Effector CD8-positive, alpha-beta T cell (primary cell): ENCODE measurements around the gene SUSD2.

Experiments used
- DNase-seq: peaks from one replicate; lab custom pipeline; 2025; lab: John Stamatoyannopoulos, UW

SUSD2 gene

GRCh38 chr22:24153959-24154358, 27.3 kb upstream of the SUSD2 start:
- DNase-seq: no peak

- no peak for DNase-seq
Observed at GRCh38 chr22:24154826-24155225, 26.5 kb upstream of the SUSD2 start.

DNA sequence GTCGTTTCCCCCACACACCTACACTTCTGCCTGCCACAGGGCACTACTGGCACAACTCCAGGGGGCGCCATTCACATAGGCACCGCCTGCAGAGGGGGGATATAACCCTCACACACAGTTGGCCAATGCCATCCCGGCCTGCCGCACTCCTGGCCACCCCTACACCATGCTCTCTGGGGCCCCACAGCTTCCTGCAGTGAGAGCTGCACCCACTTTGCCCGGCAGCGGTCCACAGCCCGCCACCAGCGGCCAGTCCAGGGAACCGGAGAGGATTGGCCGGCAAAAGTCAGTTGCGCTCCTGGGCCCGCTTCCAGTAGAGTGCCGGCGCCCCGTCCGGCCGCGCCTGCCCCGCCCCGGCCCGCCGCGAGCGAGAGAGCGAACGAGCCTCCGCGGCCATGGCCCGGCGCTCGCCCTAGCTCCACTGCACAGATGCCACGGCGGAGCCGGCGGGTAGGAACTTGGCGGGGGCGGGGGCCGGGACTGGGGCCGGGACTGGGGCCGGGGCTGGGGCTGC, 25.6 kb upstream of the SUSD2 start:
- DNase-seq: peak; percentile 49

GRCh38 chr22:24156141-24156912, 25.0 kb upstream of the SUSD2 start:
- peak; percentile 49 for DNase-seq

DNA sequence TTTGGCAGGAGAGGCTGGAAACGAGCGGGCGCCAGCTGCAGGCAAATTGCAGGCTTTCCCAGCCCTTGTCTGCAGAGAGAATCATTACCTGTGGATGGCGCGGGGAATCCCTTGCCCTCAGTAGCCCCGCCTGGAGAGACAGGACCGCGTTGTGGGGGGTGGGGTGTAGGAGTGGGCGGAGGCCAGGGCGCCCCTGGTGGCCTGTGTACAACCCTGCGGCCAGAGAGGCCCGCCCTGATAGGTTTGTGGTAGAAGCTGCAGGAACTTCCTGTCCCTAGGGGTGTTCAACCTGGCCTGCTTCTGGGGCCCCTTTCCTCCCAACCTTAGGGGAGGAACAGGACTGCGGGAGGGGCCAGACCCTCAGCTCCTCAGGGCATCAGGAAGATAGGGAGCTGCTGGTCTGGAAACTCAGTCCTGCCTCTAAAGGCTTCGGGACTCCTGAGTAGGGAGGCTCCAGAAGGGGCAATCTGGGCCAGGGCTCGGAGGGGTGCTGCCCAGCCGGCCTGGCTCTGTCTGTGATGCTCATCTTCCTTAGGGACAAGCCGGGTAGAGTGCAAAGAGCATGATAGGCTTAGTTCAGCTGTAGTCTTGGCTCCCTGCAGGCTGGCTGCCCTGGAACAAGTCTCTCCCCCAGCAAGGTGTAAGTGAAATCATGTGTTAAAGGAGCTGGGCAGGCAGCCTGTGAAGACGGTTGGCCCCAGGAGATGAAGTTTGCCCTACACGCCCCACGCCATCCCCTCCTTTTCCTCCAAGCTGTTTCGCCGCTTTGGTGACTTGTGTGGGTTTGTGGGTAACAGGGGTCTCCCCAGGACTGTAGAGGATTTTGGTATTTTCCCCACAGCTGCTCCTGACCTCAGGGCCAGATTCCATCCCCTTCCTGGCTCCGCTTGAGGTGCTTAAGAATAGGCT, 24.1 kb upstream of the SUSD2 start:
- DNase-seq: peak; percentile 77

- no peak for DNase-seq
Observed at GRCh38 chr22:24157822-24158135, 23.5 kb upstream of the SUSD2 start.

- DNase-seq: no peak
Observed at GRCh38 chr22:24159650-24160049, 21.6 kb upstream of the SUSD2 start.

GRCh38 chr22:24160546-24160945, 20.7 kb upstream of the SUSD2 start:
- DNase-seq: no peak

DNA sequence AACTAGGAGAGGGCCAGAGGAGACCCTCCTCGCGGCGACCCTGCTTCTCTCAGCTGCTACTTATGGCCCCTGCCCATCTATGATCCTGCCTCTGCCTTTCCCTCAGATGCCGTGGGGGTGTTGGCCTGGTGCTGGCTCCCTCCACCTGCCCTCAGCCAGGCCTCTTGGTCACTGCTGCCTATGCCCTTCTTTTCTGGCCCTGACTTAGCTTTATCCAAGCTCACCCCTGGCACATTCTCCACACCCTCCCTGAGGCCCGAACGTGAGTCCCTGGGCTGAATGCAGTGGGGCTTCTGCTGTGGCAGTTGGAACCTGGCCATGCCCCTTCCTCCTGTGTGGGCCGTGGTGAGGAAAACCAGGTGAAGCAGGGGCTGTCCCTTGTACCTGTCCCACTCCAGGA, 19.8 kb upstream of the SUSD2 start:
- no peak for DNase-seq

GRCh38 chr22:24161909-24162308, 19.4 kb upstream of the SUSD2 start:
- DNase-seq: no peak

DNA sequence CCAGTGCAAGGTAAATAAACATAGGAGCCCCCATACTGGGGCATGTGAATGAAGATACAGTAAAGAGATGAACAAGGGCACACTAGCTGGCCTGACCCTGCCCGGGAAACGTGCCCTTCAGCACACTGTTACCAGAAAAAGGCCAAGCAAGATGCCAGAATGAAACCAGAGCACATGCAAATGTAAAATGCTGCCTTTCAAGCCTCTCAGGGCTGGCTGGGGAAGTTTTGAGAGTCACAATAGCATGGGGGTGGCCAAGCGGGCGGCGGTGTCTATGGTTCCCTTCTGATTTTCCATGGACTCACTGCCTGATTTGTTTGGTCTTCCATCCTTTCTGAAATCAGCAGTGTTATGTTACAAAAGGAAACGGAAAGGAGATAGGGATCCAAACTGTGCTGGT, 18.9 kb upstream of the SUSD2 start:
- DNase-seq: no peak

GRCh38 chr22:24164243-24164642, 17.0 kb upstream of the SUSD2 start:
- no peak for DNase-seq

DNA sequence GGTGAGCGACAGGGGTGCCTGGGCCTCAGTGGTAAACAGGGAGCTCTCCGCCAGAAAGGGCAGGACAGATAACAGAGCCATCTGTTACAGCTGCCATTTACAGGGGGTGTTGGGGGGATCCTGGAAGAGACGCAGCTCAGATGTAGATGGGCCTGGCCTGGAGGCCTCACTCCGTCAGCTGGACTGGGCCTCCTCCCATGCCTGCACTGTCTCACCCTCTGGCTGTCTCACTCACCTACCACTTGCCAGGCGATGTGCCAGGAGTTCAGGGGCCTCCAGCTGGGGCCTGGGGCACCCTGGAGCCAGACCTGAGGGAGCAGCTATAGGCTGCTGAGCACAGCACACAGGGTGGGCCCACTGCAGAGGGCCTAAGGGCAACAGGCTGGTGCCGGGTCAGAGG, 16.3 kb upstream of the SUSD2 start:
- DNase-seq: no peak

DNA sequence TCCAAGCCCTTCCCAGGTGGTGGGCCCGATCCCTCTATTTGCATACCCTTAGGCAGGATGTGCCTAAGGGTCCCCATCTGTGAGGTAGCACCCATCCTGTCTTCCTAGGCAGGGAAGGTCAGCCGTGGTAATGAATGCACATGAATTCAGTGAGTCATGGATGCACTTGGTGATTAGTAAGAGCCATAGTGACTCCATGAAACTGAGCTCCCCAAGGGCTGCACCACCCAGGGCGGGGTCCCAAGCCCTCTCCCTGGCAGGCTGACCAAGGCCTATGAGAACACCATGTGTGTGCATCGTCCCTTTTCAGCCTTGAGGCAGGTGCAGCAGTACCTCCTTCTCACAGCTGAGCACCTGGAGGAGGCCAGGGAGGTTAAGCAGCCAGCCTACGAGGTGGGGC, 15.6 kb upstream of the SUSD2 start:
- no peak for DNase-seq

DNA sequence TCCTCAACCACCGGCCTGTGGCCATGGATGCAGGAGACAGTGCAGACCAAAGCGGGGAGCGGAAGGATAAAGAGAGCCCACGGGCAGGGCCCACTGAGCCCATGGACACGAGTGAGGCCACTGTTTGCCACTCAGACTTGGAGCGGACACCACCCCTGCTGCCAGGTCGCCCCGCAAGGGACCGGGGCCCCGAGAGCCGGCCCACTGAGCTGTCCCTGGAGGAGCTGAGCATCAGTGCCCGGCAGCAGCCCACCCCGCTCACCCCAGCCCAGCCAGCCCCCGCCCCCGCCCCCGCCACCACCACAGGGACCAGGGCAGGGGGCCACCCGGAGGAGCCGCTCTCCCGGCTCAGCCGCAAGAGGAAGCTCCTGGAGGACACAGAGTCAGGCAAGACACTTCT, 14.5 kb upstream of the SUSD2 start:
- DNase-seq: no peak

DNA sequence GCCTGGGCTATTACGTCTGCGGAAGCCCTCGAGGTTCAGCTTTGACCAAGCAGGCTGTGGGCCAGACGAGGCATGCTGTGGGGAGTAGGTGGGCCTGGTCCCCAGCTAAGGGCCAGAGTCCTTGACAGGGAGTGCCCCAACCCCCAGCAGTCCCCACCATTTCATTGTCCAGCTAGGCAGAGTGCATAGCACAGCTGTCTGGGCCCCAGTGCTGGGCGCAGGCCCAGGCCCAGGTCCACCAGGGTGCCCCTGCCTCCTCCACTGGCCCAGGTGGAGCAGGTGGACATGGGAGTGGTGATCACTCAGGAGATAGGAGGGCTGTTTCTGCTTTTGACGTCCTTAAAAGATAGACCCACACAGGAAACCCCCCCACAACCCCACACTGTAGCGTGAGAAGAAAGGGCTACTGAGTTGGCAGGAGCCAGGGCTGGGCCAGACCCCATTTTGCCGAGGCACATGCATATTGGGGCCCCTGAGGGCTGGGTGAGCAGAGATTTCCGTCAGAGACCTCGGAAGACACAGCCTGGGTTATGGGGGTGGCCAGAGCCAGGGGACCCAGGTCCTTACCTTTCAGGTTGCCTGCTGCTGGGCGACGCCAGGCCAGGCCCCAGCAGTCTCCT, 11.7 kb upstream of the SUSD2 start:
- no peak for DNase-seq

GRCh38 chr22:24170188-24170587, 11.1 kb upstream of the SUSD2 start:
- DNase-seq: no peak

- no peak for DNase-seq
Observed at GRCh38 chr22:24170632-24171031, 10.7 kb upstream of the SUSD2 start.

GRCh38 chr22:24171822-24172221, 9.5 kb upstream of the SUSD2 start:
- DNase-seq: no peak

DNA sequence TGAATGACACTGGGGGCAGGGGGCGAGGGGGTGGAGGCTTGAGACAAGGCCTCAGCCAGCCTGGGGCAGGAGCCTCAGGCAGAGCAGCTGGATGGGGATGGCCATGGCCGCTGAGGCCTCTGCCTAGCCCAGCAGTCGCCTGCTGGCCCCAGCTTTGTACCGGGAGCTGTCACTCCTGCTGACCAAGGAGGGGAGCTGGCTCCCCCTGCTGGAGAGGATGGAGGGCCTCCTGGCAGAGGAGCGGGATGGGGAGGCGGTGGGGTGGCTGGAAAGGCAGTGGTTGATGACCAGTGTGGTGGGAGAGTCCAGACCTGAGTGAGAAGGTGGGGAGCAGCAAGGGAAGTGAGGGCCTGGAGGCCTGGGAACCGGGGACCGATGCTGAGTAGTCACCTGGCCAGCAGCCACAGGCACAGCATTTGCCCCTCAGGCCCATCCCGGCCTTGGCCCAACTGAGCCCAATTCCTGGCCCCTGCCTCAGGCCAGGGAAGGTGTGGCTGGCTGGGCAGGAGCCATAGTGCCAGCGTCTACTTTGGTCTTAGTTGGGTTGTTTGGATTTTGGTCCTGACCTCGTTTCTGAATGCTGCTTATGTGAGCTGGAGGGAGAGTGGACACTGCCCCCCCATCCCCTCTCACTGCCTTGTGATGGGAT, 6.0 kb upstream of the SUSD2 start:
- peak; percentile 39 for DNase-seq

GRCh38 chr22:24176040-24176439, 5.2 kb upstream of the SUSD2 start:
- no peak for DNase-seq

DNA sequence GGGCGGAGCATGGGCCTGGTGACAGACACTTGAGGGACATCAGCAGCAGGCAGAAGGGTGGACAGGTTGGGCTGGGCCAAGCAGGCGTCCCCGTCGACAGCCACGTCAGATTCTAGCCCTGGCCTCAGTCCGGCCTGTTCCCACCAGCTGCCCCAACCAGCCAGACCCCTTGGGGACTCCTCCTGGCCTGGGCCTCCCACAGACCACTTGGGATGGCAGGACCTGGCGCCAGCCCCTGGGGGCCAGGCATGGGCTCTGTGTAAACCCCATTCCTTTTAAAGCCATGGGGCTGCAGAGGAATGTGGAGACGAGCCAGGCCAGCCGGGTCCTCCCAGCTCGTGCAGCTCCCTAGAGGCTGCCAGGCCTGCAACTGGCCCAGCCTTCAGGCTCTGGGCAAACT, 4.7 kb upstream of the SUSD2 start:
- DNase-seq: no peak
